Measurements from ENCODE around the gene ERC2.

Gene ERC2

DNA sequence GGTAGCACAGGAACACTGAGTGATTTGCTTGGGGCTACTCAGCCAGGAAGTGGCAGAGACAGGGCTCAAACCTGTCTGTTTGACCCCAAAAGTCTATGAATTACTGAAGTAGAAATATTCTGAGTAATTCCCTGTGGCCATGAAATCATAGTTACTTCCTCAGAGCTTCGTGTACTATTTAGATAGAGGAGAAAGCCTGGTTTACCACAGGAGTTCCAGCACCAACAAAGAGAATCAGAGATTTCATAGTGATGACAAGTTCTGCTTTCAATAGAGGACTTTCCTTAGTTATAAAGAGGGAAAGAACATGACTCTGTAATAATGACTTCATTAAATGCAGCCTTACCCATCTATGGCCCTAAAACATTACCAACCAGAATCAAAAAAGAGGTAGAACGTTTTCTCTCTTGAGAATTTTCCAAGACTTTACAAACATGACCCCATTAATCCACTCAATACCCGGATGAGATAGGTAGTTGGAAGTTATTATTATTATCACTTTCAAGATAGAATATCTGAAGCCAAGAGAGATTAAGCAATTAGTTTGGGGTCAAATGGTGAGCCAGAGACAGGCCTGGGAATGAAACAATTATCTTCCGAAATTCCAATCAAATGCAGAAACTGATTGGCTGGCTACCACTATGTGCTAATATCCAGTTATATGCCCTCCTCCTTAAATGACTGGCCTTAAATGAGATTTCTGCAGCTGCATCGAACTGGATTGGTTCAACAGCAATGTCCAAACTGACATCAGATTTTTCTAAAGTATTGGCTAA, 967.5 kb downstream of the ERC2 start:
- DNase-seq, result no peak

DNA sequence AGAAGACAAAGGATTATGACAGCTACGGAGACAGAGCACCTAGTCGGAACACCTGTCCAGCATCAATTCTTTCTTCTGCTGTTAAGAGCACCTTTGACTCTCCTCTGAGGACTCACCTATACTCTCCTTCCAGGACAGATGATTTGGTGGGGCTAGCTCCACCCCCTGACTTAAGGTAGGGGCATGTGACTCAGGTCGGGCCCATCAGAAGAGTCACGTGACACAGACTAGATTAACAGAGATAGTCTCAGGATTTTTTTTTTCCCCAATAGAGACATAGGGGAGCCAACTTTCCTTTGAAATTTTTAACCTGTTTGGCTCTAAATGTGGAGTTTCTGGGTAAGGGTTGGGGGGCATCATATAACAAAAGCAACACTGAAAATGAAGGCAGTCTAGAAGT, 969.7 kb downstream of the ERC2 start:
- no peak for DNase-seq

- DNase-seq, result no peak
These were observed 971.0 kb downstream of the ERC2 start for GRCh38 chr3:55497250-55497649.

- no peak for DNase-seq
These were observed 973.3 kb downstream of the ERC2 start for GRCh38 chr3:55494976-55495375.

- no peak for DNase-seq
These were observed 975.3 kb downstream of the ERC2 start for GRCh38 chr3:55492976-55493375.

DNA sequence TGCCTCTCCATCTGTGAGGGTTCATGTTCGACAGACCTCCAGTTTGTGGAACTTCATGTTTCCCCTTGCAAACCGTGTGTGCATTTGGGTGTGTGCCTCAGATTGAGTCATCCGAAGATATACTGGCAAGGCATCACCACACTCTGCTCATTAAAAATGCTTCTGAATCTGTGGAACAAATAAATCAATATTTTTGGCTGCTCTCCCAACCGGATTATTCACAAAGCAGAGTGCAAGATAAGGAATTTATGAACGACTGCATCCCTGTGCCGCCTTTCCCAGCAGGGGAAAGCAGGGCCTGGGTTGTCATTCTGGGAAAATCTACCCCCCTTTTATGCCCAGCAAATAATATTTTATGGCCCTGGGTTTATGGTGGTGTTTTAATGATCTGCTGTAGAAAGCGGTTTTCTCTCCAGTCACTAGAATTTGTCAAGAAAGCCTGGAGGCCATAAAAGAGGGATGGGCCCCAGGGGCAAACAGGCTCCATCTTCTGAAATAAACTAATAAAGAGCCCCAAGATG, 976.9 kb downstream of the ERC2 start:
- no peak for DNase-seq

GRCh38 chr3:55490276-55490913, 977.9 kb downstream of the ERC2 start:
- DNase-seq, result peak; percentile 72

DNA sequence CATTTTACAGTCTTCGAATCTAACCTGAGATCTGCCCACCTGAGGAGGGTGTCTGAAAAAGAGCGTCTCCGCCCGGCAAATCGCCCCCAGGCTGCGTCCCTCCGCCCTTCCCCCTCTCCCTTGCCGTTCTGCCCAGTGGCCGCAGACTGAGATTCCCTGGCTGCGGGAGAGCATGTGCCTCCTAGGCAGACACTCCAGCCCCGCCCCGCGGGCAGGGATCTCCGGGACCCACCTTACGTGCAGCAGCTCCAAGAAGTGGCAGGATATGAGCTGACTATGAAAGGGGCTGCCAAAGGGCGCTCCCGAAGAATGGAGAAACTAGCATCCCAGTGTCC, 978.5 kb downstream of the ERC2 start:
- no peak for DNase-seq

GRCh38 chr3:55488398-55489055, 979.7 kb downstream of the ERC2 start:
- DNase-seq, result no peak

DNA sequence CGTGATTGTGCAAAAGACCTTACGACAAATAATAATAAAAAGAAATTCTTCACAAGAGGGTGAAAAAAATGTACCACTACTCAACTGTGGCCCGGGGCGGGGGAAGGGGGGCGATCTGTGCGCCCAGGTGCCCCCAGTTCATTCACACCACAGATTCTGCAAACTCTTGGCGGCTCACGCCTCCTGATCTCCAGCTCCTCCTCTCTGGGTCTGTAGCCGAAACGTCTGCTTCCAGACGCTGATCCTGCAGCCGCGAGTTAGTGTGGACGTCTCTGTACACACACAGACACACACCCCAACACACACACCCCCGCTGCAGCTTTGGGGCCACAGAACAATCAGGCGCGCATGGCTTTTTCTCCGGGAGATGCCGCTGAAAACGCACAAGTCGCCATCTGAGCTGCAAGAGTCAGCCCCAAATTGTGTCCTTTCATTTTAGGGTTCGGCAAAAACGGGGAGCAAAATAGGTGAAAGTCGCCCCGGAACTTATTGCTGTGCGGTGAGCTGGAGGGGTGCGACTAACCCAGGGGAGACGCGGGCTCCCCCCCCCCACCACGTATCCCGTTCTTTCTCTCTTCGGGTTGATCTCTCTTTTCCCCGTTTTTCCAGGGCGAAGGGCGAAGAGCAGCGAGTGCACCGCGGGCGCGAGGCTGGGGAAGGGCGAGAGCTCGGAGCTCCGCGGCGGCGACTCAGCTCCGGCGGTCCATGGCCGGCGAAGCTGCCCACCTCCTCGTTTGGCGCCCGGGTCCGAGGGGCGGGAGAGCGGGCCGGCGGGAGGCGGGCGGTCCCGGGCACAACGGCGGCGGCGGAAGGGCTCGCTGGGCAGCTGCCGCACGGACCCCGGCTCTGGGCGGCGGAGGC, 980.7 kb downstream of the ERC2 start:
- peak; percentile 7 for DNase-seq

GRCh38 chr3:55486857-55487380, 981.3 kb downstream of the ERC2 start, which contains the start of gene WNT5A:
Gene WNT5A, minus strand, starts transcription at chr3:55487306. Its CDS starts 321 bp downstream, at chr3:55486985.
- DNase-seq, result no peak

DNA sequence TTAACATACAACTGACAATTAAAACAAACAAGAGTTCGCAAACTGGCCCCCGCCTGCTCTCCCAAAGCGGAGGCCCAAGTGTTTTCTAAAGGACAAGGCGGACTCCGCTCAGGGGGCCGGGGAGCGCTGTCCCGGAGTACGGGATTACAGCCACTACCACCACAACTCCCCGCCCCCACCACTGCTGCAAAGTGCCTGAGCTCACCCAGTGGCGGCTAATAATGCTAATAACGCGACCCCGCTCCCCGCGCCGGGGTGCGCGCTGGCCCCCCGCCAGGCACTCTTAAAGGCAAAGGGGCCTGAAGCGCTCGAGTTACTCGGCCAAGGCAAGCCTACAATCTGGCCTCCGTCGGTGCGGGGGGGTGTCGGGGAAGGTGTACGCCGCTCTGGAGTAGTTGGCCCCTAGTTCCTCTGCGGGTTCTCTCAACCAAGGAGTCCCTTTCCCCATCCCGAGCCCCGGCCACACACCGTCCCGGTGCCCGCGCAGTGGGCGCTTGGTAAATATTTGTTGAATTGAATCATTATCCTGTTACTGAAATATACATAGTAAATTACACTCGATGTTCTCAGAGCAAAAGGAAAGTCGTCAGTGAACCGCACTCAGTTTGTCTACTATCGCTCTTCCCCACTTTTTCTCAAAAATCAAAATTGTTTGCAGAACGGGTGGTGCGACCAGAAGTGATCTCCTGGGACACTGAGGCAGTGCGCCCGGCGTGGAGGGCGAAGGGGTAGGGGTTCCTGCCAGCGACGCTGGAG, 982.0 kb downstream of the ERC2 start:
- DNase-seq, result peak; percentile 32

GRCh38 chr3:55484801-55485791, 983.2 kb downstream of the ERC2 start:
- peak; percentile 15 for DNase-seq

- no peak for DNase-seq
These were observed 984.0 kb downstream of the ERC2 start for GRCh38 chr3:55484191-55484689.

DNA sequence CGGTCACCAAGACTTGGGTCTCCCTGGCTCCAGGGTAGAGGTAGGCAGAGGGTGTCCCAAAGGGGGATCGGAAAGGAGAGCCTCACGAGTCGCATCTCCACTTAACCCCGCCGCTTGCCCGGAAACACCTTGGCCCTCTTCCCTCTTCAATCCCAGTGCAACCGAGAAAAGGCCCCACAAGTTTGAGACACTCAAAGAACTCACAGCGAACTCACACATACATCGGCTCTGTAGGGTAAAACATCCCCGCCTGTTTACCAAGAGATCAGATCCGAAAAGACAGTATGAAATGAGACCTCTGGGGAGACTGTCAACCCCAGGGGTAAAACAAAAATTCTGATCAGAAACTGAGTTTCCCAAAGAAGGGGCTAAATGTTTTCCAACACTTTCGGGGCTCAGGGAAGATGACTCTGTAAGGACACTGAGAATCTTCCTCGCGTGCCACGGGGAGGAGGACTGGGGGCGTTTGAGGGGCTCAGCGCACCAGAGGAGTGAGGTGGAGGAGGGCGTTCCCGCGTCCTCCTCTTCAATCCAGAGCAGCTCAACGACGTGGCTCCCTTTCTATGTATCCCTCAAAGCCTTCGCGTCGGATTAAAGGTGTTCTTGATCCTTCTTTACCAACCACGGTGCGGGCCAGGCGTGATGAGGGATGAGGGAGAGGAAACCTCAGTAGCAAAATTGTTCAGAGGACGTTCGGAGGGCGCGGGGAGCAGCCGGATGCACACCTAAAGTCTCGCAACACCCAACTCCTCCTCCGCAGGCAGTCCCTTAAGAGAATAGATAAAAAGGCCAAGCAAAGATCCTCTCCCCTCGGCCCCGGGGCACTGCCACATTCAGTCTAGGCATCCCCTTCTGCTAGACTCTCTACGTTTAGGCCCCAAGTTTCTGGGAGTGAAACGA, 984.8 kb downstream of the ERC2 start:
- DNase-seq, result no peak

- no peak for DNase-seq
These were observed 985.6 kb downstream of the ERC2 start for GRCh38 chr3:55482496-55483195.

DNA sequence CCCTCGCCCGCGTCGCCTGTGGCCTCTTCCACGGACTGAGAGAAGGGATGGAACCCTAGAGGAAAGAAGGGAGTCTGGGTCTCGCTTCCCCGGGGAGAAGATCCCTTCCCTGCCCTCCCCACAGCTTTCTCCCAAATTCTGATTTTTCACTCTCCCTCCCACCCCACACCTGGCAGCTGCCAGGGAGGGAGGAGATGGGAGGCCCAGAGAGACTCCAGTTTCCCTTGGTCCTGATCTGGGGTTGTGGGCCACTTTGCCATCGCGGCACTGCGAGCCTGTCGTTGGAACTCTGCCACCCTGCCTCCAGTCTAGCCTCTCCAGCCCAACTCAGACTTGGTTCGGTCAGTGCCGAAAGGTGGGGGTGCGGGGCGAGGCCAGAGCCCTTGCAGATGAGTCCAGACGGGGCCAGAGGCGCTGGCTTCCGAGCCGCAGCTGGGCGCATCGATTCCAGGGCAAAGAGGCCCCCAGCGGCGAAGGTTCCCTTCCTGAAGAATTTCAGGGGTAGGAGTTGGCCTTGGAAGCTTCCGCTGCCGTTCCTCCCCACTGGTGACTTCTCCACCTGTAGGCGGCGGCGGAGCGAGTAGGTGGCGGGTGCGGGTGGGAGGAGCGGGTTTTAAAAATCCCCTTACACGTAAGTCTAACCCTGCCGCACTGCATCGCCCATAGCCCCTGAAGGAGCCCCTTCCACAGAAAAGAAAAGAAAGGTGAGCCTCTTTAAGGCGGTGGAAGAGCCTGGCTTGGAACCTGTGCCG, 986.3 kb downstream of the ERC2 start:
- no peak for DNase-seq

Data from DMS79 treated with DMSO at 0.1 percent for 48 hours (cell line).